GM13977 (cell line): ENCODE data around the gene COL4A4.

Experiments used
- DNase-seq: peaks from one replicate; pipeline ENCODE4 v3.0.0; 2012; ENCODE audit warnings: low spot score
- in situ Hi-C: fragments of 300-500 bp; cut with MboI; formaldehyde crosslinking; loops from one replicate; pipeline ENCODE4 v1.12.0; 2022; ENCODE audit warnings: low sequenced_read_pairs, low pct_unique_long_range_greater_than_20kb, mixed read lengths, inconsistent platforms; ENCODE audit not compliant: unreplicated experiment
- TF ChIP-seq, protein P1 (sequence below): IDR thresholded peaks from 2 replicates; pipeline ENCODE4 v1.5.1; 2012; ENCODE audit warnings: mild to moderate bottlenecking, control low read depth; ENCODE audit not compliant: insufficient read depth; ENCODE audit errors: extremely low read depth, missing control alignments

COL4A4 gene

DNA sequence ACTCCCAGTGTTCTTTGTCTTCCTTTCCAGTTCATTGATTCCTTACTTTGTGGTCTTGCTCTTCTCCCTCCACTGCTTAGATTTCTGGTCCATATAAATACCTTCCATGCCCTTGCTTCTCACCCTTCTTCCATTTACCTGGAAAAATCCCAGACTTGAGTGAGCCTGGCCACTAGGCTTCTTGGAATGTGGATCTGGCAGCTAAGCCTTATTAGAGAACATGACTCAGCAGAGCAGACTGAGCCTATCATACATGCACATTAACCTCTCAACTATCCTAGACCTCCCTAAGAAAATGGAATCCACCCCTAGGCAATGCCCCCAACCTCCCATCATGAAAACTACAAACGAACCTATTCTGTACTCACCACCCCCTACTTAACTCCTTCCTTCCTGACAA, 200.5 kb downstream of the COL4A4 start:
- in situ Hi-C loops = no loop called here
- DNase-seq = no peak
- TF ChIP-seq, protein P1, sequence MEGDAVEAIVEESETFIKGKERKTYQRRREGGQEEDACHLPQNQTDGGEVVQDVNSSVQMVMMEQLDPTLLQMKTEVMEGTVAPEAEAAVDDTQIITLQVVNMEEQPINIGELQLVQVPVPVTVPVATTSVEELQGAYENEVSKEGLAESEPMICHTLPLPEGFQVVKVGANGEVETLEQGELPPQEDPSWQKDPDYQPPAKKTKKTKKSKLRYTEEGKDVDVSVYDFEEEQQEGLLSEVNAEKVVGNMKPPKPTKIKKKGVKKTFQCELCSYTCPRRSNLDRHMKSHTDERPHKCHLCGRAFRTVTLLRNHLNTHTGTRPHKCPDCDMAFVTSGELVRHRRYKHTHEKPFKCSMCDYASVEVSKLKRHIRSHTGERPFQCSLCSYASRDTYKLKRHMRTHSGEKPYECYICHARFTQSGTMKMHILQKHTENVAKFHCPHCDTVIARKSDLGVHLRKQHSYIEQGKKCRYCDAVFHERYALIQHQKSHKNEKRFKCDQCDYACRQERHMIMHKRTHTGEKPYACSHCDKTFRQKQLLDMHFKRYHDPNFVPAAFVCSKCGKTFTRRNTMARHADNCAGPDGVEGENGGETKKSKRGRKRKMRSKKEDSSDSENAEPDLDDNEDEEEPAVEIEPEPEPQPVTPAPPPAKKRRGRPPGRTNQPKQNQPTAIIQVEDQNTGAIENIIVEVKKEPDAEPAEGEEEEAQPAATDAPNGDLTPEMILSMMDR = no peak

DNA sequence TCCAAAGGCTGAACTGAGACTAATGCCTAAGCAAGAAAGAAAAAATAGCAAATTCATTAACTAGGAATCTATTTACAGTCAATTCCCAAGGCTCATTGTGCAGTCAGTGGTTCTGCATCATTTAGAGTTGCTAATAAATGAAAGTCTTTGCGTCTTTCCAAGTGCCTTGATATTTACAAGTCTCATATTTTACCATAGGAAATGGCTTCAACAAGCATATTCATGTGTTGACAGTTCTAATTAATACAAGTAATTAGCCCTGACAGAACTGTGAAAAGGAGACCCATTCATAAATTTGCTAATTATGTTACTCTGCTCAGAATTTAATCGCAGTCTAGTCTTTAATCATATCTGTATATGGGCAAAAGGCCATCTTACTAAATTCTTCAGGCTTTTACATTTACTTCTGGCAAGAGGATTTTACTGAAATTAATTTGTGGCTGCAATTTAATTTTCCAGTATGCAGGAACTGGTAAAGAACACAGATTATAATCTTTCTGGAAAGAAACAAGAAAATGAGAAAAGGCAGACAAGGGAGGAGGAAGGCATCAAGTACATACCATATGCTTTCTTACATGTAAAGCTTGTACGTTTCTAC, 201.7 kb downstream of the COL4A4 start:
- TF ChIP-seq, protein P1 = no peak
- DNase-seq = no peak
- in situ Hi-C loops = no loop called here

DNA sequence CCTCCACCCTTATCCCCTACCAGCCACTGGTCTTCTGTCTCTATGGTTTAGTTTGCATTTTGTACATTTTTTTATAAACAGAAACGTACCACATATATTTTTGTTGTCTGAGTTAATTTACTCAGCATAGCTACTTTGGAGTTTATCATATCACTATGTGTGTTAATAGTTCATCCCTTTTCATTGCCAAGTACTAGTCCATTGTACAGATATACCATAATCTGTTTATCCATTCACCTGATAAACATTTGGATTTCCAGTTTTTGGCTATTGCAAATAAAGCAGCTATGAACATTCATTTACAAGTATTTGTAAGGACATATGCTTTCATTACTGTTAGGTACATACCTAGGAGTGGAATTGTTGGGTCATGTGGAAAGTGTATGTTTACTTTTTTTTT, 204.6 kb downstream of the COL4A4 start:
- TF ChIP-seq, protein P1 = no peak
- in situ Hi-C loops = no loop called here
- DNase-seq = no peak

DNA sequence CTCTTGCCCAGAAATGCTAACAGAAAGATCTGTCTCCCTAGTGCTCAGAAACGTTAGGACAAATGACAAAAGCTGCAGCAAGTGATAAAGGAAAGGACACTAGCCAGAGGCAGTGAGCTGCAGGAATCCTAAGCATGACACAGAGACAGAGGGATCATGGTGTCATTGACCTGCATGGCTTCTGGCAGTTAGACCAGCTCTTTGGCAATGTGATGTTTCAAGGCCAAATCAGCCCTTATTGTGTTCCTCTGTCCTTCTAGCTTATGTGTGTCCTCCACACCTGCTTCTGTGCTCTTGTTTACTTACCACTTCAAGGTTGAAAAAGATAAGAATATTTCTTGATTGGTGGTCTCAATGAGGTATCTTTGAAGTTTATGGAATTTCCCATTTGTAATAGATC, 207.3 kb downstream of the COL4A4 start:
- in situ Hi-C loops = no loop called here
- no peak for DNase-seq
- TF ChIP-seq, protein P1 = no peak

DNA sequence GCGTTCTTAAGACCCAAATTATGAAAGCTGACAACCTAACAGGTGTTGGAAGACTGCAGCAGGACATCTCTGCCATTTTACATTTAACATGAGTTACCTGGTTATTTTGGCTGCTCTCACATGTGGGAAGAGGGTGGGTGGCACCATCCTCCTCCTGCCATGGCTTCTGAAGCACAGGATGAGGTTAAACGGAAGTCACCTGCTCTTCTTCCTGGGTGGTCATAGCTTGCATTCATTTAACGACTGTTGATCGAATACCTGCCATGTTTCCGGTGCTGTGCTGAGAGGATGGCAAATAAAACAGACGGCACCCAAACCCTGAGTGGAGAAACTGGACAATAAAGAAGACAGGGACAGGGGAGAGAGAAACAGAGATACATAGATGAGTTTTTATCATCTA, 210.2 kb downstream of the COL4A4 start:
- no peak for DNase-seq
- in situ Hi-C loops = no loop called here
- TF ChIP-seq, protein P1 = no peak

DNA sequence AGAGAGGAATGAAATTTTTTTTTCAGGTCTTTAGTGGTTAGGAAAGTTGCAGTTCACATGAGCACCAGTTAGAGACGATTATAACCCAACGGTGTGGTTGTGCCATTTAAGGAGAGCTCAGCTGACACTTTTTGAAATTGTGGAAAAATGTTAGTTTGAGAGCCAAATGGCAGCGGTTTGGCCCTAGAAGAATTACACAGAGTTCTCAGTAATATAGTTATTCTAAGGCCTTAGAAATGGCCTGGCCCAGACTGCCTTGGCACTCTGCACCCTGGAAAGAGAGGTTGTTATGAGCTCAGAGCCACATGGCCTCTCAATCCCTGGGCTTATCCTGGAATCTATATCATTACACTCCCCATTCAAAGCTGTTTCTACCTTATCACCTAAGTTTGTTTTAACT, 210.8 kb downstream of the COL4A4 start:
- in situ Hi-C loops = no loop called here
- no peak for DNase-seq
- TF ChIP-seq, protein P1 = no peak
